Immature natural killer cell (primary cell): ENCODE measurements around the gene DAB2IP. TPM values are rescaled to one million over a fixed set of nuclear protein-coding genes. Genes with fewer than 3 reads are reported as not detected.

Experiments used
- DNase-seq, 3 donors: peaks; one replicate each; pipeline ENCODE4 v3.0.0; 2022; ENCODE audit warnings: mixed read lengths in 1 of 3
- H3K27ac Mint-ChIP-seq, 6 donors: one replicate each; pipeline ENCODE4 v1.8.0; 2020; ENCODE audit warnings: mixed read lengths in 6 of 6, mild to moderate bottlenecking in 5 of 6, inconsistent platforms in 4 of 6, moderate library complexity in 3 of 6
- H3K27me3 Mint-ChIP-seq, 3 donors: one replicate each; pipeline ENCODE4 v1.8.0; 2020 to 2021; ENCODE audit warnings: low read depth in 3 of 3, mild to moderate bottlenecking in 3 of 3, mixed read lengths in 3 of 3, moderate library complexity in 3 of 3, inconsistent platforms in 1 of 3
- H3K36me3 Mint-ChIP-seq, 3 donors: one replicate each; pipeline ENCODE4 v1.8.0; 2020; ENCODE audit warnings: mixed read lengths in 3 of 3, inconsistent platforms in 2 of 3, mild to moderate bottlenecking in 2 of 3
- H3K4me1 Mint-ChIP-seq, 2 donors: one replicate each; pipeline ENCODE4 v1.8.0; 2020; ENCODE audit warnings: inconsistent platforms in 2 of 2, mild to moderate bottlenecking in 2 of 2, mixed read lengths in 2 of 2, moderate library complexity in 1 of 2
- H3K4me3 Mint-ChIP-seq, 5 donors: one replicate each; pipeline ENCODE4 v1.8.0; 2020; ENCODE audit warnings: mild to moderate bottlenecking in 5 of 5, mixed read lengths in 5 of 5, inconsistent platforms in 3 of 5, moderate library complexity in 3 of 5
- H3K9me3 Mint-ChIP-seq, 6 donors: one replicate each; pipeline ENCODE4 v1.8.0; 2020; ENCODE audit warnings: mild to moderate bottlenecking in 6 of 6, mixed read lengths in 6 of 6, inconsistent platforms in 4 of 6, moderate library complexity in 3 of 6
- polyA plus RNA-seq, 3 donors: library from polyadenylated mRNA; unstranded; fragments of 300-500 nt; fragmentation: Illumina TruSeq; gene quantifications; one replicate each; pipeline ENCODE4 v1.2.3, GENCODE V29; 2021

The DAB2IP gene
- polyA plus RNA-seq, 3 donors from 2014 or later, result 0.06 to 1.1 TPM; not detected in 1

DNA sequence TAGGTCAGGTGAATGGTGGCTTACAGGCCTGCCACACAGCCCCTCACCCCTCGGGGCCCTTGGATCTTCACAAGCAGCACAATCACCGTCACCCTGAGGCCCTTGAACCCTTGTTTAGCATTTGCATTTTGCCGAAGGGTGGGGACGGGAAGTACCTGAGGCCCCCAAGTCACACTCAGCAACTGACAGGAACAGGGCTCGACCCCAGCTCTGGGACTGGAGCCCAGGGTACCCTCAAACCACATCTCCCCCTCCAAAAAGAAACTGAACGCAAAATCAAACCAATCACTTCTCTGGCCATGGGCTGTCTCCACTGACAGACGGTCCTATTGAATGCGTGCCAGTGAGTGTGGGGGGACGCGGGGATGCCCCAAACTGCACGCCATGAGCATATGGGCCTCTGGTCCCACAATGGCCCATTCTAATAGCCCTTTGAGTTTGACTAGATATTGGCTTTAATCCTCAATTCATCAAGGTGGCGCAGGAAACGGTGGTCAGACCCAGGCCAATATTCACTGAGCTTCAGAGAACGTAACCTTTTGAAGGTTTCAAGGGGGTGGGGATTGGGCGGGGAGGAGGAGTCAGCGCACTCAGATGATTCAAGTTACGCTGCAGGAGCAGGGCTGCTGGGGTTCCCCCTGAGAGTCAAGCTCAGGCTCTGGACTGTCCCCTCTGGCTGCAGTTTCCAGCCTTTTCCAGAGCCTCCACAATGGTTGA, 176.0 kb downstream of the DAB2IP start:
- H3K4me1 Mint-ChIP-seq, result no peaks in the 10 kb centered on the region
- peaks cover 0 to 1% (median 0%) of the 10 kb centered on the region in 3 donors for H3K27me3 Mint-ChIP-seq
- H3K36me3 Mint-ChIP-seq, result no peaks in the 10 kb centered on the region
- H3K27ac Mint-ChIP-seq, result no peak overlapping the region
- no peak for DNase-seq
- no peaks in the 10 kb centered on the region for H3K9me3 Mint-ChIP-seq
- no peak overlapping the region for H3K4me3 Mint-ChIP-seq

DNA sequence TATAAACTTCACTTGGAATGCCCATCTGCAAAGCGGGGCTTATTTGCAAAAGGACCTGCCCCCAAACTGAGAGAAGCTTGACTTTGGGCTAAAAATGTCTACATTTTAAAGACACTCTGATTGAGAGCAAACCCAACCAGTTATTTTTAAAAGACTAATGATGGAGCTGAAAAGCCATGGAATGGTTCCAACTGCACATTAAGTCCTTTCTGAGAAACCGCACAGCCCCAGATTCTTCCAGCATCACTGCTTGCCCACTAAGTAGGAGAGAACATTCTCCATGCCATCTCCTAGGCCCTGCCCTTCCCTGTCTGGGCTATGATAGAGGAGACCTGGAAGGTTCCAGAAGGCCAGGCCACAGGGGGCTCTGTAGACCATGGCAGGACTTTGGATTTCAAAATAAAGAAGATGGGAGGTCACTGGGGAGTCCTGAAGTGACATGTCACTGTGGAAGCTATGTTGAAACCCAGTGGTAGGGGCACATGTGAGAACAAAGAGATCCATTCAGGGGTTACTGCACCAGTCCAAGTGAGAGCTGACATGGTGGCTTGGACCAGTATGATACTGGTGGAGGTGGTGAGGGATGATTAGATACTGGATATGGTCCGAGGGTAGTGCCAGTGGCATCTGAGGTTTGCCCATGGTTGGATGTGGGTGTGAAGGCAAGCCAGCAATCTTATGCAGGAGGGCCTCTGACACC, 179.2 kb downstream of the DAB2IP start:
- H3K27ac Mint-ChIP-seq, result no peak overlapping the region

DNA sequence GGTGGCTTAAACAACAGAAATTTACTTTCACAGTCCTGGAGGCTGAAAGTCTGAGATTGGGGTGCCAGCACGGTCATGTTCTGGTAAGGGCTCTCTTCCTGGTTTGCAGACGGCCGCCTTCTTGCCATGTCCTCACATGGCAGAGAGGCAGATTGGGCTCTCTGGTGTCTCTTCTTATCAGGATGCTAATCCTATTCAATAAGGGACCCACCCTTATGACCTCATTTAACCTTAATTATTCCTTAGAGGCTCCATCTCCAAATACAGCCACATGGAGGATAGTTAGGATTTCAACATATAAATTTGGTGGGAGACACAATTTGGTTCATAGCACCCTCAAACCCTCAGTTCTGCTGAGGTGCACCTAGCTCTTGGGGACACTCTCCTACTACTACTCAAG, 180.4 kb downstream of the DAB2IP start:
- Mint-ChIP-seq H3K4me1 (no peaks in the 10 kb centered on the region), H3K4me3 (no peak overlapping the region), H3K36me3 (peaks cover 0 to 3% (median 0%) of the 10 kb centered on the region in 3 donors), H3K27me3 (peaks cover 0 to 1% (median 1%) of the 10 kb centered on the region in 3 donors), H3K9me3 (no peaks in the 10 kb centered on the region), H3K27ac (no peak overlapping the region)
- DNase-seq, result no peak

More for the DNA sequence above, 179.2 kb downstream of the DAB2IP start:
- no peaks in the 10 kb centered on the region for H3K36me3 Mint-ChIP-seq
- no peak overlapping the region for H3K4me3 Mint-ChIP-seq
- H3K9me3 Mint-ChIP-seq, result no peaks in the 10 kb centered on the region
- H3K4me1 Mint-ChIP-seq, result no peaks in the 10 kb centered on the region
- no peaks in the 10 kb centered on the region for H3K27me3 Mint-ChIP-seq
- DNase-seq, result no peak

DNA sequence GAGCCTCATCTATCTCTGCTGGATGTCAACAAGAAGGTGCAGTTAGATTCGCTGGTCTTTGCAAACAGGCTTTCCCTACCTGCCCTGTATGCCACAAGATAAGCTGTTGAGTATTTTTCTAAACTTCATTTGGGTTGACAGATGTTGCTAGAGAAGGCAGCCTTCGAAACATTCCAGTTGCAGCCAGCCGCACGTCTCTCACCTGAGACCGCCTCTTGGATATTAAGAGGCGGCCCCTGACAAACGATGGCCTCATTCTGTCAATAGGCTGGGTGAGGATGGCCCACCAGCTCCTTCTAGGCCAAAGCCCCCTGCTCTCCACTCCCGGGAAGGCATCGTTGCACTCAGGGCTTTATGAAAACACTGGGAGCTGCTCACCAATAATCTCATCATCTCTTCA, 181.6 kb downstream of the DAB2IP start:
- H3K9me3 Mint-ChIP-seq, result no peaks in the 10 kb centered on the region
- peaks cover 0 to 3% (median 0%) of the 10 kb centered on the region in 3 donors for H3K36me3 Mint-ChIP-seq
- peaks cover 0 to 1% (median 1%) of the 10 kb centered on the region in 3 donors for H3K27me3 Mint-ChIP-seq
- H3K27ac Mint-ChIP-seq, result no peak overlapping the region
- no peaks in the 10 kb centered on the region for H3K4me1 Mint-ChIP-seq
- DNase-seq, result no peak
- H3K4me3 Mint-ChIP-seq, result no peak overlapping the region

Other genes starting within 250 kb of the DAB2IP start
- gene GGTA1, start 151.8 kb upstream of the DAB2IP start, polyA plus RNA-seq, result 1 to 10 TPM in 1 of 3 donors, under 1 TPM in 1, not detected in 1; 0.26 to 1.3 TPM